Tibial nerve (tissue), 4 donors: ENCODE results near the gene LMOD3.

Source experiments
- CTCF ChIP-seq, 5 experiments: fragments of 200-600 bp in 3 of 5; fragments of 450-650 bp in 2 of 5; sonication (generic) in 3 of 5; IDR thresholded peaks; one replicate each; pipeline ENCODE4 v1.5.1; 2016 to 2019; ENCODE audit warnings: antibody characterized with exemption in 5 of 5, mild to moderate bottlenecking in 3 of 5, moderate library complexity in 2 of 5
- EP300 ChIP-seq, 2 donors: sonication (generic); formaldehyde crosslinking; IDR thresholded peaks; one replicate each; pipeline ENCODE4 v1.6.1; 2017; ENCODE audit warnings: antibody characterized with exemption in 2 of 2, mild to moderate bottlenecking in 1 of 2
- POLR2A ChIP-seq, 2 donors: fragments of 450-650 bp; IDR thresholded peaks; one replicate each; pipeline ENCODE4 v1.6.1; 2017; ENCODE audit warnings: antibody characterized with exemption in 2 of 2, mild to moderate bottlenecking in 2 of 2, moderate library complexity in 2 of 2

GRCh38 chr3:69164296-69164695 is 41.9 kb upstream of the LMOD3 start:
- TF ChIP-seq POLR2A (IDR thresholded peaks at IDR 0.05) (no peak), EP300 (IDR thresholded peaks at IDR 0.05) (no peak), CTCF (IDR thresholded peaks at IDR 0.05) (no peak)
